Natural killer cell (primary cell): ENCODE results near the gene DNAH14. TPM values are rescaled to one million over a fixed set of nuclear protein-coding genes. Genes with fewer than 3 reads are reported as not detected.
"Not testable (repeated sequence)": the region's sequence is repeated elsewhere in the genome, so short reads cannot be mapped to it uniquely, and the experiment has no call there.

Source experiments
- ATAC-seq, 3 donors: fragments of 150-1000 bp in 2 of 3; fragments of 200-7000 bp in 1 of 3; cut with Tn5 transposase; 1 replicate in 1 of 3; 2 replicates in 2 of 3; pipeline ENCODE4 v1.10.0; 2021; ENCODE audit warnings: mild to moderate bottlenecking in 2 of 3, moderate library complexity in 2 of 3
- DNase-seq, 2 donors: peaks; one replicate each; pipeline versions ENCODE4 v3.0.0 to v3.0.0-alpha.2; 2013 to 2021; ENCODE audit warnings: mixed read lengths in 1 of 2
- H3K27ac ChIP-seq: one replicate; pipeline ENCODE4 v1.5.1; 2013; ENCODE audit warnings: mild to moderate bottlenecking, low read length
- H3K27me3 ChIP-seq: one replicate; pipeline ENCODE4 v1.6.1; 2013; ENCODE audit warnings: low read length; ENCODE audit not compliant: control insufficient read depth, insufficient read depth
- H3K36me3 ChIP-seq: one replicate; pipeline ENCODE4 v1.6.1; 2013; ENCODE audit warnings: low read length; ENCODE audit not compliant: control insufficient read depth, insufficient read depth
- H3K4me1 ChIP-seq: one replicate; pipeline ENCODE4 v1.6.1; 2013; ENCODE audit warnings: low read length; ENCODE audit not compliant: control insufficient read depth, insufficient read depth
- H3K4me3 ChIP-seq: one replicate; pipeline ENCODE4 v1.5.1; 2013; ENCODE audit warnings: low read length
- H3K9me3 ChIP-seq: one replicate; pipeline ENCODE4 v1.6.1; 2013; ENCODE audit warnings: low read length; ENCODE audit not compliant: control insufficient read depth, insufficient read depth
- H3K27ac Mint-ChIP-seq, 2 donors: one replicate each; pipeline ENCODE4 v1.8.0; 2022; ENCODE audit warnings: mild to moderate bottlenecking in 2 of 2, mixed read lengths in 2 of 2, moderate library complexity in 1 of 2
- H3K27me3 Mint-ChIP-seq, 2 donors: one replicate each; pipeline ENCODE4 v1.8.0; 2022; ENCODE audit warnings: low read depth in 2 of 2, mixed read lengths in 2 of 2
- H3K36me3 Mint-ChIP-seq: one replicate; pipeline ENCODE4 v1.8.0; 2022; ENCODE audit warnings: mixed read lengths
- H3K4me1 Mint-ChIP-seq, 2 donors: one replicate each; pipeline ENCODE4 v1.8.0; 2022; ENCODE audit warnings: mixed read lengths in 2 of 2
- H3K4me3 Mint-ChIP-seq: one replicate; pipeline ENCODE4 v1.8.0; 2022; ENCODE audit warnings: mild to moderate bottlenecking, moderate library complexity, mixed read lengths
- H3K9me3 Mint-ChIP-seq, 2 donors: one replicate each; pipeline ENCODE4 v1.8.0; 2022; ENCODE audit warnings: mixed read lengths in 2 of 2
- WGBS: methylation state at CpG from one replicate; pipeline ENCODE4 v1.1.7; 2013; ENCODE audit warnings: missing lambda C conversion rate; ENCODE audit not compliant: insufficient coverage; 5-methylcytosine and 5-hydroxymethylcytosine counted together
- intact Hi-C: fragments of 100-400 bp; cut with micrococcal nuclease; formaldehyde crosslinking; loops from one replicate; pipeline ENCODE4 v1.14.2; 2022
- total RNA-seq, 4 donors: library from RNA; stranded (reverse); fragments of 120-200 nt in 1 of 4; gene quantifications; one replicate each; pipeline versions ENCODE4 v1.2.3 to v1.2.4, GENCODE V29; 2013 to 2022
- TF ChIP-seq, protein P1 (sequence below): fragments of 200-600 bp; IDR thresholded peaks from one replicate; pipeline ENCODE4 v1.8.0; 2022; ENCODE audit warnings: antibody characterized with exemption

Gene DNAH14
- total RNA-seq, 3 donors from 2014 or later (not counting 1 experiment from before 2014, with no cell fraction given) = 0.35 to 1.3 TPM; not detected in 1

DNA sequence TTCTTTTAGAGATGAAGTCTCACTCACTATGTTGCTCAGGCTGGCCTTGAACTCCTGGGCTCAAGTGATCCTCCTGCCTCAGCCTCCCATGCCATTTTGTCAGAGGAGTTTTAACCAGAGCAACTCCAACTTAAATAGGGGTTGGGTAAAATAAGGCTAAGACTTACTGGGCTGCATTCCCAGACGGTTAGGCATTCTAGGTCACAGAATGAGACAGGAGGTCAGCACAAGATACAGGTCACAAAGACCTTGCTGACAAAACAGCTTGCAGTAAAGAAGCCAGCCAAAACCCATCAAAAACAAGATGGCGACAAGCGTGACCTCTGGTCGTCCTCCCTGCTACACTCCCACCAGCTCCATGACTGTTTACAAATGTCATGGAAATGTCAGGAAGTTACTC, 5.7 kb upstream of the DNAH14 start:
- Mint-ChIP-seq H3K36me3 (no peaks in the 10 kb centered on the region), H3K4me1 (no peaks in the 10 kb centered on the region), H3K4me3 (no peak overlapping the region), H3K27me3 (peaks cover 0 to 3% of the 10 kb centered on the region in 2 donors), H3K27ac (no peak overlapping the region), H3K9me3 (no peaks in the 10 kb centered on the region)
- Histone ChIP-seq H3K4me1 (no peaks in the 10 kb centered on the region), H3K27me3 (no peaks in the 10 kb centered on the region), H3K4me3 (no peak overlapping the region), H3K36me3 (no peaks in the 10 kb centered on the region), H3K9me3 (no peaks in the 10 kb centered on the region), H3K27ac (no peak overlapping the region)
- no peak for DNase-seq
- WGBS = 92% methylated on average over 3 of the region's 4 CpGs
- no peak for ATAC-seq
- intact Hi-C loops = no loop called here
- TF ChIP-seq, protein P1, sequence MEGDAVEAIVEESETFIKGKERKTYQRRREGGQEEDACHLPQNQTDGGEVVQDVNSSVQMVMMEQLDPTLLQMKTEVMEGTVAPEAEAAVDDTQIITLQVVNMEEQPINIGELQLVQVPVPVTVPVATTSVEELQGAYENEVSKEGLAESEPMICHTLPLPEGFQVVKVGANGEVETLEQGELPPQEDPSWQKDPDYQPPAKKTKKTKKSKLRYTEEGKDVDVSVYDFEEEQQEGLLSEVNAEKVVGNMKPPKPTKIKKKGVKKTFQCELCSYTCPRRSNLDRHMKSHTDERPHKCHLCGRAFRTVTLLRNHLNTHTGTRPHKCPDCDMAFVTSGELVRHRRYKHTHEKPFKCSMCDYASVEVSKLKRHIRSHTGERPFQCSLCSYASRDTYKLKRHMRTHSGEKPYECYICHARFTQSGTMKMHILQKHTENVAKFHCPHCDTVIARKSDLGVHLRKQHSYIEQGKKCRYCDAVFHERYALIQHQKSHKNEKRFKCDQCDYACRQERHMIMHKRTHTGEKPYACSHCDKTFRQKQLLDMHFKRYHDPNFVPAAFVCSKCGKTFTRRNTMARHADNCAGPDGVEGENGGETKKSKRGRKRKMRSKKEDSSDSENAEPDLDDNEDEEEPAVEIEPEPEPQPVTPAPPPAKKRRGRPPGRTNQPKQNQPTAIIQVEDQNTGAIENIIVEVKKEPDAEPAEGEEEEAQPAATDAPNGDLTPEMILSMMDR = no peak

DNA sequence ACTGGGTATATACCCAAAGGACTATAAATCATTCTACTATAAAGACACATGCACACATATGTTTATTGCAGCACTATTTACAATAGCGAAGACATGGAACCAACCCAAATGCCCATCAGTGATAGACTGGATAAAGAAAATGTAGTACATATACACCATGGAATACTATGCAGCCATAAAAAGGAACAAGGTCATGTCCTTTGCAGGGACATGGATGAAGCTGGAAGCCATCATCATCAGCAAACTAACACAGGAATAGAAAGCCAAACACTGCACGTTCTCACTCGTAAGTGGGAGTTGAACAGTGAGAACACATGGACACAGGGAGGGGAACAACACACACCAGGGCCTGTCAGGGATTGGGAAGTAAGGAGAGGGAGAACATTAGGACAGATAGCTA, 1.8 kb upstream of the DNAH14 start:
- H3K4me3 Mint-ChIP-seq, H3K9me3 Mint-ChIP-seq, H3K4me1 ChIP-seq, H3K9me3 ChIP-seq, H3K4me1 Mint-ChIP-seq, H3K36me3 ChIP-seq, H3K36me3 Mint-ChIP-seq, H3K27me3 ChIP-seq, ATAC-seq, H3K27ac Mint-ChIP-seq, DNase-seq, intact Hi-C loops, H3K27ac ChIP-seq, H3K4me3 ChIP-seq: not testable (repeated sequence)
- whole genome bisulfite sequencing = 81% methylated on average over 2 of the region's 3 CpGs
- peaks cover 6 to 17% of the 10 kb centered on the region in 2 donors for H3K27me3 Mint-ChIP-seq

DNA sequence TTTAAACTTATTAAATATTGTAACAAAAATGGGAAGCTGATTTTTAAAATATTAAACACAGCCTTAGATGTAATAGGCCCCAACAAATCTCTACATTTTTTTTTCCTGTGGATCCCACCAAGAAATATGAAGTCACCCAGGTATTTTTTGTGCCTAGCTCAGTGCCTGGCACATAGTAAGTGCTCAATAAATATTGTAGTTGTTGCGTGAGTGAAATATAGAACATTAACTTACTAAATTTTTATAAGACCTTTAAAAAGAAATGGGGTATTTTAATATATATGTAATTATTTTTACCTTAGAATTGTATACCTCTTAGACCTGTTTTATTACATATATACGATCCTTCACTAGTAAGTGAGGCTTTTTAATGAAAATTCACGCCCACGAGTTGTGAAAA, 569 bp upstream of the DNAH14 start:
- Histone ChIP-seq H3K36me3 (no peaks in the 10 kb centered on the region), H3K4me1 (no peaks in the 10 kb centered on the region), H3K9me3 (no peaks in the 10 kb centered on the region), H3K4me3 (no peak overlapping the region), H3K27ac (no peak overlapping the region), H3K27me3 (no peaks in the 10 kb centered on the region)
- Mint-ChIP-seq H3K36me3 (peaks cover 16% of the 10 kb centered on the region), H3K9me3 (peaks cover 3 to 12% of the 10 kb centered on the region in 2 donors), H3K27ac (no peak overlapping the region), H3K4me3 (no peak overlapping the region), H3K27me3 (peaks cover 6 to 19% of the 10 kb centered on the region in 2 donors), H3K4me1 (no peaks in the 10 kb centered on the region)
- 85% methylated on average over 3 of the region's 4 CpGs for WGBS
- ATAC-seq (no peak), DNase-seq (no peak)
- TF ChIP-seq, protein P1 = no peak
- intact Hi-C loops = no loop called here

GRCh38 chr1:224931605-224932004, 2.1 kb downstream of the DNAH14 start:
- Histone ChIP-seq H3K9me3 (no peaks in the 10 kb centered on the region), H3K4me3 (no peak overlapping the region), H3K27me3 (no peaks in the 10 kb centered on the region), H3K36me3 (no peaks in the 10 kb centered on the region), H3K27ac (no peak overlapping the region), H3K4me1 (no peaks in the 10 kb centered on the region)
- Mint-ChIP-seq H3K4me3 (no peak overlapping the region), H3K9me3 (peaks cover 11 to 28% of the 10 kb centered on the region in 2 donors), H3K4me1 (no peaks in the 10 kb centered on the region), H3K36me3 (peaks cover 27% of the 10 kb centered on the region), H3K27me3 (peaks cover 6 to 21% of the 10 kb centered on the region in 2 donors), H3K27ac (no peak overlapping the region)
- intact Hi-C loops = no loop called here
- WGBS = no CpG with 5 or more reads among the region's 1 CpG
- ATAC-seq (no peak), DNase-seq (no peak)
- TF ChIP-seq, protein P1 = no peak
